Measurements from ENCODE around the gene RCSD1.

Gene RCSD1

DNA sequence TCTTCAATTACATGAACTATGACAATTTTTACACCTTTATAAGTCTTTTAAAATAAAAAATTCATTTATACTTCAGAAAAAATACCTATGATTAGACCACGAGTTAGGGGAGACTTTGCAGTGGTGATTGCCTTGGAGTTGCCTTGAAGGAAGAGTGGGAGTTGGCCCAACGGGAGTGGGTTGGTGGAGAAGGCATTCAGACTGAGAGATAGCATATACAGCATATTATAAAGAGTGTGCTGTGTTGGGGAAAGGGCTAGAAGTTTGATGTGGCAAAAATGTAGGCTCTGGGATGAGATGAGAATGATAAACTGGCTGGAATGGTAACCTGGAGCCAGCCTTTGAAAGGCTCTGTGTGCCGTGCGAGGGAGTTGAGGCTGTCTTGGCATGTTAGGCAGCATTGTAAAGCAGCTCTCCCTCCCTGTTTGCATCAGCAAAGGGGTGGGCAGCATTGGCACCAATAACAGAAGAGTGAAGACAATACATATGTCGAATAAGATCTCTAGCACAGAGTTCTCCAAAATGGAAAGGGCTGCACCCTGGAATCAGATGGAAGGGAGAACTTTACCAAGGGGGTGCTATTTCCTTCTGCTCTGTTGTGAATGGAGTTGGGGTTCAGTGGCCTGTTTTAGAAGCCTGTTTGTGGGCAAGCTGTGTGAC is 116.1 kb downstream of the RCSD1 start:
- DNase-seq (ENCODE audit: low read depth in 2 of 2) = no peak

GRCh38 chr1:167746988-167747655 is 117.1 kb downstream of the RCSD1 start:
- no peak for DNase-seq (ENCODE audit: low read depth in 2 of 2)

- no peak for DNase-seq (ENCODE audit: low read depth in 2 of 2)
These were observed 118.0 kb downstream of the RCSD1 start for GRCh38 chr1:167747988-167748387.

DNA sequence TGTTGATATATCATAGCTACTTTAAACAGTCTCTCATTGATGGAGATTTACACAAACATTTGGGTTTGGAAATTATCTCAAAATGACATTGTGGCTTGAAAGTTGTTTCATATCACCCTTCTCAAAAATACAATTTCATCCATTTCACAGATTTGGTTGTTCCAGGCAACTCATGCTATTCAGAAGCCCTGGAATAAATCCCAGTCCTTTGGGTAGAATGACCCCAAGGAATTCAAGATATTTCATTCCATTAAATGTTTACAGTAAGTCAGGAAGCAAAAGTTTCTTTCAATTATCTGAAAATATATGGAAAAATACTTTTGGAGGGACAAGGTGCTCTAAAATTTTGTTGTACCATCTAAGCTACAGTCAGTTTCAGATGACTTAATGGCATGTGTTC is 118.9 kb downstream of the RCSD1 start:
- no peak for DNase-seq (ENCODE audit: low read depth in 2 of 2)

DNA sequence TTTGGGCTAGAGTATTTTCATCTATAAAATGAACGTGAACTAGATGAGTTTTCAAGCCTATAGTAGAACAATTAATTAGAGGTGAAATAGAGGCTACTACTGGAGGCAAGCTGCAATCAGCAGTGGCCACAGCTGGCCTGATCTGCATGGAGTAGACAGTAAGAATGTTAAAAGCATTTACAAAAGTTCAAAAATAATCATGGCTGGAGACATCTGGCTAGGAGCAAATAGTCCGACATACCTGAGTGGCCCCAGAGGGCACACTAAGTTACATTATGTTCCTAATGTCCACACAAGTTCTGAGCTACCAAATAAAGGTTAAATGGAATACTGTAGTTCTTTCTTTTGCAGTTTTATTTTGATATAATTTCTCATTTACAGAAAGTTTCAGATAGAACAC is 119.7 kb downstream of the RCSD1 start:
- no peak for DNase-seq (ENCODE audit: low read depth in 2 of 2)

GRCh38 chr1:167750641-167751040 is 120.6 kb downstream of the RCSD1 start:
- DNase-seq (ENCODE audit: low read depth in 2 of 2) = no peak

DNA sequence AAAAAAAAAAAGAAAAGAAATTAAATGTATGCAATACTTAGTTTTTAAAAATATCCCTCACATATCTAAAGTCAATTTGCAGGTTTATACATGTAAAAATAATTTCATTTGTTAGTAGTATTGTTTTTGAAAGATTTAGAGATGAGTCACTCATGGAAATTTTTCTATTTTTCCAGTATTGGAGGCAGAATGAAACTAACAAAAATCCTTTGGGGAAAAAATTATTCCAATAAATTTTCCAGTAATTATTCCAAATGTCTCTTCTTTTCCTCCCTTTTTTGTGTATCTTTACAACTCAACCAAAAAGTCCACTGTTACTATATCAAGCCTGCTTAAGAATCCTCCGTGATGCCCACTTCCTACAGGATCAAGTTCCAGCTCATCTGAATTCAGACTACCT is 121.6 kb downstream of the RCSD1 start:
- DNase-seq (ENCODE audit: low read depth in 2 of 2) = no peak

DNA sequence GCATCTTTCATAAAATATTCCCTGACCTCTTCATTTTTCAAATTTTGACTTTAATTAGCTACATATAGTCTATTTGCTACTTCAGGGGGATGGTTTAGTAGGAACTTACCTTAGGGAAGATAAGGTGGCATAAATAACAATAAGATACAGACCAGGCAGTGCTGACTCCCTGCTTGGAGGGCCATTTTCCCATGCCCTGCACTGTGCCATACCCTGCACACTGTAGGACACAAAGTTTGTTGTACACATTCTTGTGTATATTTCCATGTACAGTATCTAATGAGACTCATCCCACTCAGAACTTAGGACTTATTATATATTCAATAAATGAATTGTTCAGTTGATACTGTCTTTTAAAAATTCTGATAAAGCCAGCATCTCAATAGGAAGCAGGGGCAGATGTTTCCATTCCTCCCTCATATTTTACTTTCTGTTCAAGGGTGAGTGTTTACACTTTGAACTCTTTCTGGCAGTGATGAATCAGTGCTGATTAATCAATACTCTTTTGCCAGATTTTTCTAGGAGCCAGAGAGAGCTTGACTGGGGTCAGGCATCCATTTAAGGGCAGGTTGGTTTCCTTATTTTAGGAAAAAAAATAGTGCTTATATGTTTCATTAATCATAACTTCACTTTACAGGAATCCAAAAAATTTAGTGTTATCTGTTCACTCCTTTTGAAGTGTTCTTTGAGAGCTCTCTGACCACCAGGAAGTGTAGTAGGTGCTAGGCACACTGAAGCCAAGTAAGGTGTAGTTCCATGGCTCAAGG is 122.4 kb downstream of the RCSD1 start:
- no peak for DNase-seq (ENCODE audit: low read depth in 2 of 2)

DNA sequence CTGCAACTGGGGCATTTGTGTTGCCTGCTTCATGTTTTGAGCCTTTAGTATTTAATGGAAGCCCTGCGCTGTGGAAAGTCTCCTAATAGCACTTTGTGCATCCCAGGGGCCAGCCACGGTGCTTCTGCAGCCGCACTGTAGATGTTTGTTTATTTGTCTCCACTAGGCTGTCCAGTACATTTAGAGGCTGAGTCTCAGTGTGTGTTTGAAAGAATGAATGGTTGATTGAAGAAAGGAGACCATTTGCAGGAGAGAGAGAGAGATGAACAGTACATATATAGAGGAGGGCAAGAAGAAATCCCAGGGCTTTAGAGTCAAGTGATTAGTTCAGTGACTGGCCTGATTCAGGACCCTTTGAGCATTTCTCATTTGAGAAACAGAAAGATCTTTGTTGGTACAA is 125.6 kb downstream of the RCSD1 start:
- DNase-seq (ENCODE audit: low read depth in 2 of 2) = no peak

Data from activated CD8-positive, alpha-beta memory T cell treated with anti-CD3 and anti-CD28 coated beads for 4 hours (primary cell).